ENCODE data around the gene HES3. TPM values are rescaled to one million over a fixed set of nuclear protein-coding genes. Genes with fewer than 3 reads are reported as not detected.

The HES3 gene
- total RNA-seq, 2 donors from 2014 or later, result not detected

GRCh38 chr1:6252374-6252710 lies 8.4 kb downstream of the HES3 start:
- ATAC-seq (no peak), DNase-seq (no peak)
- TF ChIP-seq POLR2A (IDR thresholded peaks at IDR 0.05) (no peak), CTCF (IDR thresholded peaks at IDR 0.05) (no peak)
- H3K27ac ChIP-seq, result no peak overlapping the region
- H3K27me3 ChIP-seq, result no peaks in the 10 kb centered on the region
- intact Hi-C loops (cut with DNase I), result no loop called here
- peaks cover 6% of the 10 kb centered on the region for H3K4me1 ChIP-seq
- no peak overlapping the region for H3K4me3 ChIP-seq
- no peaks in the 10 kb centered on the region for H3K9me3 ChIP-seq
- 84% methylated on average over 4 of the region's 4 CpGs; no CpG with 5 or more reads in 1 of the 2 donors for WGBS, 2 donors
- H3K36me3 ChIP-seq (replicated peaks in 1 of 2; ENCODE audit: insufficient read depth in 1 of 2, low read depth in 2 of 2), result no peaks in the 10 kb centered on the region

- H3K27me3 ChIP-seq, result no peaks in the 10 kb centered on the region
- intact Hi-C loops (cut with DNase I), result no loop called here
- WGBS, 2 donors, result 53 to 77% methylated on average over 2 to 9 of the region's 9 CpGs
Observed at GRCh38 chr1:6253380-6253779, 9.4 kb downstream of the HES3 start.

GRCh38 chr1:6254691-6255090 lies 10.7 kb downstream of the HES3 start:
- H3K36me3 ChIP-seq (replicated peaks in 1 of 2; ENCODE audit: insufficient read depth in 1 of 2, low read depth in 2 of 2), result no peaks in the 10 kb centered on the region
- intact Hi-C loops (cut with DNase I), result no loop called here
- no peaks in the 10 kb centered on the region for H3K9me3 ChIP-seq
- ATAC-seq (no peak), DNase-seq (no peak)
- no peak for TF ChIP-seq CTCF (IDR thresholded peaks at IDR 0.05)
- TF ChIP-seq POLR2A (IDR thresholded peaks at IDR 0.05), result no peak
- peaks cover 3% of the 10 kb centered on the region for H3K4me1 ChIP-seq
- no peak overlapping the region for H3K4me3 ChIP-seq
- no peak overlapping the region for H3K27ac ChIP-seq
- 68 to 84% methylated on average over 10 to 13 of the region's 16 CpGs for WGBS, 2 donors
- no peaks in the 10 kb centered on the region for H3K27me3 ChIP-seq

More at GRCh38 chr1:6253380-6253779, 9.4 kb downstream of the HES3 start:
- no peak for ATAC-seq
- Histone ChIP-seq H3K27ac (no peak overlapping the region), H3K4me3 (no peak overlapping the region), H3K9me3 (no peaks in the 10 kb centered on the region), H3K4me1 (peaks cover 6% of the 10 kb centered on the region), H3K36me3 (replicated peaks in 1 of 2; ENCODE audit: insufficient read depth in 1 of 2, low read depth in 2 of 2) (no peaks in the 10 kb centered on the region)
- no peak for DNase-seq
- TF ChIP-seq CTCF (IDR thresholded peaks at IDR 0.05), result no peak
- TF ChIP-seq POLR2A (IDR thresholded peaks at IDR 0.05), result no peak

- no peaks in the 10 kb centered on the region for H3K36me3 ChIP-seq (replicated peaks in 1 of 2; ENCODE audit: insufficient read depth in 1 of 2, low read depth in 2 of 2)
- WGBS, 2 donors, result 77 to 81% methylated on average over 13 of the region's 13 CpGs
- intact Hi-C loops (cut with DNase I), result no loop called here
- H3K9me3 ChIP-seq, result no peaks in the 10 kb centered on the region
- DNase-seq (no peak), ATAC-seq (no peak)
- no peak for TF ChIP-seq CTCF (IDR thresholded peaks at IDR 0.05)
- TF ChIP-seq POLR2A (IDR thresholded peaks at IDR 0.05), result no peak
- peaks cover 0 to 4% of the 10 kb centered on the region in 2 donors for H3K27me3 ChIP-seq
- H3K27ac ChIP-seq, result no peak overlapping the region
- H3K4me1 ChIP-seq, result peaks cover 18% of the 10 kb centered on the region
- H3K4me3 ChIP-seq, result no peak overlapping the region
Observed at GRCh38 chr1:6256645-6257044, 12.7 kb downstream of the HES3 start.

GRCh38 chr1:6257541-6258069 lies 13.6 kb downstream of the HES3 start:
- no peaks in the 10 kb centered on the region for H3K36me3 ChIP-seq (replicated peaks in 1 of 2; ENCODE audit: insufficient read depth in 1 of 2, low read depth in 2 of 2)
- peaks cover 18% of the 10 kb centered on the region for H3K4me1 ChIP-seq
- WGBS, 2 donors, result 77 to 90% methylated on average over 3 to 8 of the region's 8 CpGs
- H3K9me3 ChIP-seq, result no peaks in the 10 kb centered on the region
- no peak overlapping the region for H3K4me3 ChIP-seq
- H3K27ac ChIP-seq, result no peak overlapping the region
- peaks cover 0 to 4% of the 10 kb centered on the region in 2 donors for H3K27me3 ChIP-seq
- TF ChIP-seq POLR2A (IDR thresholded peaks at IDR 0.05) (no peak), CTCF (IDR thresholded peaks at IDR 0.05) (no peak)
- no peak for ATAC-seq
- no peak for DNase-seq
- intact Hi-C loops (cut with DNase I), result no loop called here

Measured in body of pancreas (tissue), 4 donors.